GM19328 (cell line): ENCODE data around the gene COX11.
A peak's percentile ranks its signal among the peaks of the same experiment; 100 is the strongest.

Experiments
- ATAC-seq: cut with Tn5 transposase; IDR thresholded peaks from one replicate; pipeline ENCODE4 v1.9.1; 2021; ENCODE audit warnings: mild to moderate bottlenecking, moderate library complexity; ENCODE audit not compliant: unreplicated experiment

COX11 gene

DNA sequence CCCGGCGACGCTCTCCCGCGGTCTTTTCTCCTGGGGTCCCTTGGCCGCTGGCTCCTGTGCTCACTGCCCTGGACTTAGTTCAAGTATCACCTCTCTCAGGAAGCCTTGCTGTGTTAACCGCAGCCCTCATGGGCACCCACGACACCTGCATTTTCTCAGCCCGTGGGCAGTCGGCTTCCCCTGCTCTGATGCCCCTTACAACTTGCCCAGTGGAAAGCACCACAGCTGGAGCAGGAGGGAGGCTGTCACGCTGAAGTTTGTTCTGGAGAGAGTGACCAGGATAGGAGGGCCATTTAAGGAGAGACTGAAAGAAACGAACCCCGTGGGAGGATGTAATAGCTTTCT, 506 bp upstream of the COX11 start:
- ATAC-seq: peak; percentile 27

DNA sequence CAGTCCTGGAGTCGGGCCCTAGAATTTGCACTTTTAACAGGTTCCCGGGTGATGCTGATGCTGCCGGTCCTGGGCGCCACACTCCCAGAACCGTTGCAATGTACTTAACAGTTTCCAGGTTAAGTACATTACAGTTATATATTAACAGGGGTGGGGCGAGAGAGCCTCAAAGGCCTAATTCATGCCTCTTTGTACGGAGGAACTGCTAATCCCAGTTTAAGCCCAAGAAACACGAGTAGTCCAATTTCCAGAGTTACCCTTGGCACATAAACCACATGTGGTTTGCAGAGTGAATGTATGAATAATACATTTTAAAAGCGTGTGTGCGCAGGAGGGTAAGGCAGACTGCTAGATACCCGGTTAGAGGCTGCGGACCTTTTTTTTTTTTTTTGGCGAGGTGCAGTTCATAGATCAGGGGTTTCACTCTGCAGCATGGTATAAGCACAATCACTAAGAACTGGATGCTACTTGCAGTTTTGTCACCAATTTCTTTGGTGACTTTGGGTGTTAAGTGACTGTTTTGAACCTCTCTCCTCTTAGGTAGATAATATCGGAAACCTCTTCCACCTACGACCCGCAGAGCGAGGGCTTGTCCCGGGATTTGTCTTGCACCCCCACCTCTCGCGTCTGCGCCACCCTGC, 713 bp downstream of the COX11 start:
- ATAC-seq: peak; percentile 19

GRCh38 chr17:54956791-54957190, 11.7 kb downstream of the COX11 start:
- ATAC-seq: no peak

DNA sequence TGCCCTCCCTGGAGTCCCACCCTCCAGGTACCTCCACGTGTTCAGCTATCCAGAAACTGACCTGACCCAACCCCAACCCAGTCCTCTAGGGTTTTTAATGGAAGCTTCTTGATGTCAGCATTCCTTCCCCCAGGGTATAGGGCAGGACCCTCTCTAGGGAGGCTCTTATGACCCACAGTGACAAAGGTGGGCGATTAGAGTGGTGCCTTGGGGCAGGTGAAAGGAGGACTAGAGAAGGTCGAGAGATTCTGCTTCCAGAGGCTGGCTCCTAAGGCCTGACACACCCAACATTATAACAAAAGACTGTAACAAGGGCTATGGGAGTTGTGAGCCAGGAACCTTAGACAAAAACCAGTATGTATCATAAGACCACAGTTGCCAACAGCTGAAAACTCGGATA, 17.2 kb downstream of the COX11 start:
- no peak for ATAC-seq

DNA sequence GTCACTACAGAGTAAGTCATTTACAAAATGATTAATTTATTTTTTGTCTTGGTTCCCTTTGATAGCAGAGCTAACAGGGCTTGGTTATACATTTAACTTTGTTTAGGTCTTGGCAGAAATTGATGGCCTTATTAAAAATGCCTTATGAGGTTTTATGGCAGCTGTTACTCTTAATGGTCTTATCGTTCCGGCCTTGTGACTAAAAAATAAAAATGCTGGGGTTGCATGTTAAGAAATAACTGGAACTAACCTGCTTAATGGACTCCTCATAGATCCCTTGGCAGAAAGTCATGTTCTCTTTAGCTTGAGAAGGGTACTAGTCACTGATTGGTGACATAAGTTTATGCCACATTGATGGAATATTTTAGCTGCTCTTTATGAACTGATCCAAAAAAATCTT, 18.3 kb downstream of the COX11 start:
- no peak for ATAC-seq

DNA sequence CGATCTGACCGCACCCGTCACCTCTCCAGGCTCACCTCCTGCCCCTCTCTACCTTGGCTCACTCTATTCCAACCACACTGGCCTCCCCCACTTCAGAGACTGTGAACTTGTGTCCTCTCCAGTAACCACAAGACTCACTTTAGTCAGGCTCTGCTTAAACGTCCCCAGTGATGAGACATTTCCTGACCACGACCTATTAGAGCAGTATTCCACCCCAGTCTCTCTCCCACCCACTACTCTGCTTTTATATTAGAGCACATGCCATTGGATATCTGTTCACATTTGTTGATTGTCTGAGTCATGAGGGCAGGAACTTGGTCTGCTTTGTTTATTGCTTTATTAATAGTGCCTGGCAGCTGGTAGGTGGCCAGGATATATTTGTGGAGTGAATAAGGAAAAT, 20.1 kb downstream of the COX11 start:
- no peak for ATAC-seq

DNA sequence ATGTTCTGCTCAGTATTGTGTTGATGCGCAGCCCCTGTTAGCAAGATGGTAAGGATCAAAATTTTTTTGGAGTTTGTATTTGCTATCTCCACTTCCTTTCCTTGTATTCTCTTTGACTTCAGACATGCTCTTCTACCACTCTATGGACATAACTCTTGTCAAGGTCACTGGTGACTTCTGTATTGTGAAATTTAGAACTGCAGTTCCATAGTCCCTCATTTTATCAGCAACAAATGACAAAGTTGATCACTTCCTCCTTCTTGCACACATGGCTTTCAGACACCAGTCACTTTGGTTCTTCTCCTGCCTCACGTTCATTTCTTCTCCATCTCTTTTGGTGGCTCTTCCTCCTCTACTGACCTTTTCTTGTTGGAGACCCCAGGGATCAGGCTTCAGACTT, 21.1 kb downstream of the COX11 start:
- ATAC-seq: no peak

GRCh38 chr17:54945671-54946070, 22.8 kb downstream of the COX11 start:
- no peak for ATAC-seq

- ATAC-seq: no peak
Measured at GRCh38 chr17:54945231-54945630, 23.2 kb downstream of the COX11 start.

DNA sequence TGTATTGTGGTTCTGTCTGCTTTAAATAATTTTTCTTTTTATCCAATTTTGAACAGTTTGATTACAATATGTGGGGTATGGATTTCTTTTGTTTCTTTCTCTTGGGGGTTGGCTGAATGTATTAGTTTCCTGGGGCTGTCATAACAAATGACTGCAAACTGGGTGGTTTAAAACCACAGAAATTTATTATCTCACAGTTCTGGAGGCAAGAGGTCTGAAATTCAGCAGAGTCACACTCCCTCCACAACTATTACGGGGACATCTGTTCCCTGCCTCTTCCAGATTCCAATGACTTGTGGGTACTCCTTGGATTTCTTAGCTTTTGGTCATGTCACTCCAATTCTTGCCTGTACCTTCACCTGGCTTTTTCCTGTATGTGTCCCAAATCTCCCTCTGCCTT, 23.7 kb downstream of the COX11 start:
- no peak for ATAC-seq

- no peak for ATAC-seq
Measured at GRCh38 chr17:54941285-54941684, 27.2 kb downstream of the COX11 start.

GRCh38 chr17:54937426-54937825, 31.0 kb downstream of the COX11 start:
- no peak for ATAC-seq

GRCh38 chr17:54937018-54937417, 31.4 kb downstream of the COX11 start:
- ATAC-seq: no peak

DNA sequence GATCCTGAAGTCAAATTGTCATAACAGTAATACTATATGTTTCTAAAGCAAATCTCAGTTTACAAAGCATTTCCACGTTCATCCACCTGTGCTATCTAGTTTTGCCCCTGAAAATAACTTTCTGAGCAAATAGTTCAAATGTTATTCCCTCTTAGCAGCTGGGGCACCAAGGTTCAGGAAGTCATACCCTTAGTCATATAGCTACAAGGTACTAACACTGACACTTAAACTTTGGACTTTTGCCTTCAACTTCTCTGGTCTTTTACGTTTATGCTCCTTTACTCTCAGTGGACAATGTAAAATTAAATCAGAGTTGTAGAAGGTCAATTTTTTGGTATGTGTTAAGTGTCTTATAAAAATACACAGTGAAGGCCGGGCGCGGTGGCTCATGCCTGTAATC, 33.0 kb downstream of the COX11 start:
- ATAC-seq: no peak

DNA sequence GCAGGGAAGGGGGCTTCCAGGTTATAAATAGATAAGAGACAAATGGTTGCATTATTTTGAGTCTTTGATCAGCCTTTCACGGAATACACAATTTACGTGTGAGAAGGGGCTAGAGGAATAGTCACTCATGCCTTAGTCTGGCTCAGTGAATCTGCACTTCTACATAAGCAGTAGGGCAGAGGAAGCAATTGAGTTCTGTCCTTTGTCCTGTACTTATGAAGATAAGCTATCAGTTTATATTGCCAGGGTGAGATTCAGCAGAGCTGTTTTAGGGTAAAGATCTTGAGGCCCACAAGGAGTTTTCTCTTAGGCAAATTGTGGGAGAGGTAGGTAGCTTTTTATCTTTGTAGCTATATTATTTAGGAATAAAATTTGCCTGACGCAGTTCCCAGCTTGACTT, 34.5 kb downstream of the COX11 start:
- ATAC-seq: no peak

GRCh38 chr17:54932711-54933110, 35.7 kb downstream of the COX11 start:
- ATAC-seq: no peak

DNA sequence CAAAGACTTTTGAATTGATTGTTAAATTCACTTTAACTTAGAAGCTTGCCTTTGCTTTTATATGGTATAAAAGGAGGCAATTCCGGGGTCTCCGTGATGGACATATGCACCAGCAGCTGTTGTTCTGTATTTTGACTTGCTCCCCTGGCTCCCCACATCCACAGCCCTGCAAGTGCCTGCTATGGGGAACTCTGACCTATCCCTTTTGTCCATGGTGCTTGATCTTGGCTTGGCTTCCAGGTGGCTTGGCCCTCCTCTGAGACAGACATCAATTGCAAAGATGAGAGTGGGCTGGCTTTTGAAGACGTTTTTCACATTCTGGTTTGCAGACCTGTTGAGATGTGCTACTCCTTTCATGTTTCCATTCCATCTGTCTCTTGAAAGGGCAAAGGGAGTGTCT, 40.9 kb downstream of the COX11 start:
- no peak for ATAC-seq

GRCh38 chr17:54924405-54924804, 44.0 kb downstream of the COX11 start:
- ATAC-seq: no peak

DNA sequence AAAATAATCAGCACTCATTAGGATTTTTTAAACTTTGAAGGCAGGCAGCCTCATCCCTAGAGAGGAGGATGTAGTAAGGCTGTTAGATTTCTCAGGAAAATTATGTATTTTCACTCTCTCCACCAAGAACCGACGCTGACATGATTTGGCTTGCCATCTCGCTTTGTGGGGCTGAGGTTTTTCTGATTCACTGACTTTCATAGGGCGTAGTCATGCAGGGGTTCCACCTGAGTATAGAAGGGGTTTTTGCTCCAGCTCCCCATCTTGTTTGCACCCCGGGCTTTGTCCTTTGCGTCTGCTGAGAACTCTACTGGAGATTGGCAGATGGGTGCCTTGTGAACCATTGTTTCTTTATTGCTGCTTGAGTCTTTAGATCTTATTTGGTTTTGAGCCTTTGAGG, 47.6 kb downstream of the COX11 start:
- no peak for ATAC-seq

DNA sequence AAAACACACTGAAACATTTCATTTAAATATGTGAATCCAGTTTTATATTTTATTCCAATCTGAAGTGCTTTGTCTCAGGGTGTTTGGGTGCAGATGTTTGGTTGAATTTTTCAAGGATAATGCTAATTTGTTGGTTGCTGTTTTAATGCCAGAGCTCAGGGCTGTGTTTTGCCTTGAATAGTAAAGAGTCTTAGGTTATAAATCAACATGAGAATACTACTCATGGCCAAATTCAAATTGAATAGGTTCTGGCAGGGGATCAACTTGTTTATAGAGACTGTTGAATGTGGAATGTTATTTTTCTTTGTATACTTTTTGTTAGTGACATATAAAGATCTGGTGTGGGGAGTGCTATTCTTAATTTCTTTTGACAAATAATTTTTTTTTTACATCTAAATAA, 49.0 kb downstream of the COX11 start:
- no peak for ATAC-seq

DNA sequence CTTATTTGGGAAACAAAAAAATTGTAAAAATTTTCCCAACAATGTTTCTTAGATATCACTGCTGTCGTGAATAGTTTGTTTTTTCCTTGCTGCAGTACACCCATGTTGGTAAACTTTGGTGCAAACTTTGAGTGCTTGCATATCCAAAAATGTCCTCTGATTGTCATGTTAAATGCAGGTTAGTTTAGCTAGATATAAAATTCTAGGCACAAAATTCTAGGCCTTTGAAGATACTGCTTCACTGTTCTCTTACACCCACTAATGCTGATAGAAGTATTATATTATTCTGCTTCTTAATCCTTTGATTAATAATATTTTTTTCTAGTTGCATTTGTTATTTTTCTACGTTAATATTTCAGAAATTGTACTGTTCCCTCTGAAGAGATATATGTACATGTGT, 51.7 kb downstream of the COX11 start:
- ATAC-seq: no peak
